ENCODE results near the gene SH3BP1.

SH3BP1 gene

GRCh38 chr22:37686002-37686982, 46.8 kb downstream of the SH3BP1 start, which contains the start of gene NOL12:
Gene NOL12, plus strand, starts transcription at chr22:37686343. Its CDS starts 50 bp downstream, at chr22:37686393.
- Histone ChIP-seq H3K27me3 (ENCODE audit: low read depth, low read length) (no peaks in the 10 kb centered on the region), H3K4me1 (ENCODE audit: low read length) (peaks cover 26% of the 10 kb centered on the region), H3K4me3 (ENCODE audit: low read length) (peak within 1 kb of the TSS; percentile 92), H3K27ac (ENCODE audit: low read length) (peak within 1 kb of the TSS; percentile 45), H2AFZ (ENCODE audit: low read depth, low read length) (peak within 1 kb of the TSS; percentile 90), H3K9me3 (ENCODE audit: insufficient read depth, low read length) (no peaks in the 10 kb centered on the region), H3K4me2 (ENCODE audit: low read length) (peak within 1 kb of the TSS; percentile 89), H3K9ac (ENCODE audit: low read length) (peak within 1 kb of the TSS; percentile 95), H3K79me2 (ENCODE audit: low read length) (peaks cover 21% of the 10 kb centered on the region), H4K20me1 (ENCODE audit: insufficient read depth, low read length) (no peaks in the 10 kb centered on the region), H3K36me3 (replicated peaks; ENCODE audit: low read depth, low read length) (peaks cover 15% of the 10 kb centered on the region)
- TF ChIP-seq CTCF (IDR thresholded peaks at IDR 0.05; ENCODE audit: low read depth, low read length) (no peak), EZH2phosphoT487 (IDR thresholded peaks at IDR 0.05; ENCODE audit: low read depth) (no peak)

GRCh38 chr22:37690407-37690806, 50.9 kb downstream of the SH3BP1 start:
- no peak overlapping the region for H3K9ac ChIP-seq (ENCODE audit: low read length)
- peaks cover 21% of the 10 kb centered on the region for H3K79me2 ChIP-seq (ENCODE audit: low read length)
- H3K9me3 ChIP-seq (ENCODE audit: insufficient read depth, low read length), result no peaks in the 10 kb centered on the region
- peaks cover 33% of the 10 kb centered on the region for H3K36me3 ChIP-seq (replicated peaks; ENCODE audit: low read depth, low read length)
- TF ChIP-seq EZH2phosphoT487 (IDR thresholded peaks at IDR 0.05; ENCODE audit: low read depth) (no peak), CTCF (IDR thresholded peaks at IDR 0.05; ENCODE audit: low read depth, low read length) (no peak)
- H3K4me2 ChIP-seq (ENCODE audit: low read length), result no peak overlapping the region
- H4K20me1 ChIP-seq (ENCODE audit: insufficient read depth, low read length), result no peaks in the 10 kb centered on the region
- no peak overlapping the region for H2AFZ ChIP-seq (ENCODE audit: low read depth, low read length)
- no peaks in the 10 kb centered on the region for H3K27me3 ChIP-seq (ENCODE audit: low read depth, low read length)
- H3K4me3 ChIP-seq (ENCODE audit: low read length), result no peak overlapping the region
- H3K27ac ChIP-seq (ENCODE audit: low read length), result no peak overlapping the region
- peaks cover 13% of the 10 kb centered on the region for H3K4me1 ChIP-seq (ENCODE audit: low read length)

- peaks cover 7% of the 10 kb centered on the region; the same call in 1 of the 2 replicates for H3K4me1 ChIP-seq (ENCODE audit: low read length)
- H3K4me3 ChIP-seq (ENCODE audit: low read length), result no peak overlapping the region
- H3K36me3 ChIP-seq (replicated peaks; ENCODE audit: low read depth, low read length), result peaks cover 33% of the 10 kb centered on the region
- no peak for TF ChIP-seq CTCF (IDR thresholded peaks at IDR 0.05; ENCODE audit: low read depth, low read length)
- TF ChIP-seq EZH2phosphoT487 (IDR thresholded peaks at IDR 0.05; ENCODE audit: low read depth), result no peak
- no peak overlapping the region for H3K4me2 ChIP-seq (ENCODE audit: low read length)
- H3K27ac ChIP-seq (ENCODE audit: low read length), result no peak overlapping the region
- no peaks in the 10 kb centered on the region for H3K27me3 ChIP-seq (ENCODE audit: low read depth, low read length)
- no peaks in the 10 kb centered on the region for H4K20me1 ChIP-seq (ENCODE audit: insufficient read depth, low read length)
- no peak overlapping the region for H3K9ac ChIP-seq (ENCODE audit: low read length)
- no peaks in the 10 kb centered on the region for H3K9me3 ChIP-seq (ENCODE audit: insufficient read depth, low read length)
- H2AFZ ChIP-seq (ENCODE audit: low read depth, low read length), result no peak overlapping the region
- H3K79me2 ChIP-seq (ENCODE audit: low read length), result peaks cover 21% of the 10 kb centered on the region
Measured at GRCh38 chr22:37690901-37691504, 51.5 kb downstream of the SH3BP1 start.
